Activated naive CD4-positive, alpha-beta T cell treated with anti-CD3 and anti-CD28 coated beads, Interleukin-2, amount 50 U/mL, for 72 hours (primary cell): ENCODE measurements around the gene UBR3. TPM values are rescaled to one million over a fixed set of nuclear protein-coding genes. Genes with fewer than 3 reads are reported as not detected.
A peak's percentile ranks its signal among the peaks of the same experiment; 100 is the strongest.

Experiments used
- ATAC-seq, 2 donors: fragments of 150-1000 bp; cut with Tn5 transposase; 2 replicates each; pipeline ENCODE4 v1.10.0; 2021; ENCODE audit warnings: mild to moderate bottlenecking in 2 of 2, moderate library complexity in 2 of 2
- DNase-seq, 2 donors: peaks; one replicate each; pipeline ENCODE4 v3.0.0; 2021 to 2022; ENCODE audit warnings: low spot score in 2 of 2
- H3K27ac Mint-ChIP-seq, 2 donors: one replicate each; pipeline ENCODE4 v1.8.0; 2022; ENCODE audit warnings: mild to moderate bottlenecking in 2 of 2, mixed read lengths in 2 of 2
- H3K36me3 Mint-ChIP-seq, 2 donors: one replicate each; pipeline ENCODE4 v1.8.0; 2022; ENCODE audit warnings: mixed read lengths in 2 of 2
- H3K9me3 Mint-ChIP-seq, 2 donors: one replicate each; pipeline ENCODE4 v1.8.0; 2022; ENCODE audit warnings: mixed read lengths in 2 of 2
- total RNA-seq, 2 donors: library from RNA; stranded (reverse); gene quantifications; one replicate each; pipeline ENCODE4 v1.2.3, GENCODE V29; 2022

UBR3 gene, protein sequence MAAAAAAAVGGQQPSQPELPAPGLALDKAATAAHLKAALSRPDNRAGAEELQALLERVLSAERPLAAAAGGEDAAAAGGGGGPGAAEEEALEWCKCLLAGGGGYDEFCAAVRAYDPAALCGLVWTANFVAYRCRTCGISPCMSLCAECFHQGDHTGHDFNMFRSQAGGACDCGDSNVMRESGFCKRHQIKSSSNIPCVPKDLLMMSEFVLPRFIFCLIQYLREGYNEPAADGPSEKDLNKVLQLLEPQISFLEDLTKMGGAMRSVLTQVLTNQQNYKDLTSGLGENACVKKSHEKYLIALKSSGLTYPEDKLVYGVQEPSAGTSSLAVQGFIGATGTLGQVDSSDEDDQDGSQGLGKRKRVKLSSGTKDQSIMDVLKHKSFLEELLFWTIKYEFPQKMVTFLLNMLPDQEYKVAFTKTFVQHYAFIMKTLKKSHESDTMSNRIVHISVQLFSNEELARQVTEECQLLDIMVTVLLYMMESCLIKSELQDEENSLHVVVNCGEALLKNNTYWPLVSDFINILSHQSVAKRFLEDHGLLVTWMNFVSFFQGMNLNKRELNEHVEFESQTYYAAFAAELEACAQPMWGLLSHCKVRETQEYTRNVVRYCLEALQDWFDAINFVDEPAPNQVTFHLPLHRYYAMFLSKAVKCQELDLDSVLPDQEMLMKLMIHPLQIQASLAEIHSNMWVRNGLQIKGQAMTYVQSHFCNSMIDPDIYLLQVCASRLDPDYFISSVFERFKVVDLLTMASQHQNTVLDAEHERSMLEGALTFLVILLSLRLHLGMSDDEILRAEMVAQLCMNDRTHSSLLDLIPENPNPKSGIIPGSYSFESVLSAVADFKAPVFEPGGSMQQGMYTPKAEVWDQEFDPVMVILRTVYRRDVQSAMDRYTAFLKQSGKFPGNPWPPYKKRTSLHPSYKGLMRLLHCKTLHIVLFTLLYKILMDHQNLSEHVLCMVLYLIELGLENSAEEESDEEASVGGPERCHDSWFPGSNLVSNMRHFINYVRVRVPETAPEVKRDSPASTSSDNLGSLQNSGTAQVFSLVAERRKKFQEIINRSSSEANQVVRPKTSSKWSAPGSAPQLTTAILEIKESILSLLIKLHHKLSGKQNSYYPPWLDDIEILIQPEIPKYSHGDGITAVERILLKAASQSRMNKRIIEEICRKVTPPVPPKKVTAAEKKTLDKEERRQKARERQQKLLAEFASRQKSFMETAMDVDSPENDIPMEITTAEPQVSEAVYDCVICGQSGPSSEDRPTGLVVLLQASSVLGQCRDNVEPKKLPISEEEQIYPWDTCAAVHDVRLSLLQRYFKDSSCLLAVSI (N-terminal part only)
- 10 to 100 TPM; 25.3 to 25.8 TPM for total RNA-seq

- DNase-seq (peak; percentile 92), ATAC-seq (peak; percentile 84 to 88)
- H3K36me3 Mint-ChIP-seq: peaks cover 23 to 25% of the 10 kb centered on the region in 2 donors
- H3K9me3 Mint-ChIP-seq: no peaks in the 10 kb centered on the region
- H3K27ac Mint-ChIP-seq: peak within 1 kb of the TSS; percentile 89 to 92
These were observed at the start of gene UBR3 for GRCh38 chr2:169827272-169828140. Gene UBR3, plus strand, starts transcription at chr2:169827454. Its CDS starts 54 bp downstream, at chr2:169827508.

DNA sequence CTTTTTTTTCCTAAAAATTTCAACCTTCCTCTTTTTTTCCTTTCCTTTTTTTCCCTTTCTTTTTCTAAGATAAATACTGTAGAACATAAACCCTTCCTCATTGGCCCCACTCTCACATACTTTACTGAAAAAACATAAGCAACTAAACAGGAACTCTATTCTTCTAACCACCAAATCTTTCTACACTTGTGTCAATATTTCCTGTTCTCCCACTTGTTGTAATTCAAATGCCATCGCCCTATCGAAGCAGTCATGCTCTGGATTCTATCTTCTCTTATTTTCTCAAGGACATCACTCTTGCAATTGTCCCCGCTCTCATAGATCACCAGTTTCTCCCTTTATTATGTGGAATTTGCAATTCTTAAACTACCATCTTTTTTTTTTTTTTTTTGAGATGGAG is 48.8 kb upstream of the UBR3 start:
- no peaks in the 10 kb centered on the region for H3K9me3 Mint-ChIP-seq
- H3K27ac Mint-ChIP-seq: no peak overlapping the region
- H3K36me3 Mint-ChIP-seq: no peaks in the 10 kb centered on the region
- no peak for DNase-seq
- ATAC-seq: no peak

GRCh38 chr2:169781249-169782013 is 45.8 kb upstream of the UBR3 start:
- H3K9me3 Mint-ChIP-seq: no peaks in the 10 kb centered on the region
- H3K36me3 Mint-ChIP-seq: no peaks in the 10 kb centered on the region
- DNase-seq: no peak
- no peak for ATAC-seq
- no peak overlapping the region for H3K27ac Mint-ChIP-seq

GRCh38 chr2:169782513-169782912 is 44.7 kb upstream of the UBR3 start:
- Mint-ChIP-seq H3K9me3 (no peaks in the 10 kb centered on the region), H3K36me3 (no peaks in the 10 kb centered on the region), H3K27ac (no peak overlapping the region)
- ATAC-seq (no peak), DNase-seq (no peak)

GRCh38 chr2:169790581-169790980 is 36.7 kb upstream of the UBR3 start:
- ATAC-seq (no peak), DNase-seq (no peak)
- Mint-ChIP-seq H3K27ac (no peak overlapping the region), H3K36me3 (no peaks in the 10 kb centered on the region), H3K9me3 (no peaks in the 10 kb centered on the region)

DNA sequence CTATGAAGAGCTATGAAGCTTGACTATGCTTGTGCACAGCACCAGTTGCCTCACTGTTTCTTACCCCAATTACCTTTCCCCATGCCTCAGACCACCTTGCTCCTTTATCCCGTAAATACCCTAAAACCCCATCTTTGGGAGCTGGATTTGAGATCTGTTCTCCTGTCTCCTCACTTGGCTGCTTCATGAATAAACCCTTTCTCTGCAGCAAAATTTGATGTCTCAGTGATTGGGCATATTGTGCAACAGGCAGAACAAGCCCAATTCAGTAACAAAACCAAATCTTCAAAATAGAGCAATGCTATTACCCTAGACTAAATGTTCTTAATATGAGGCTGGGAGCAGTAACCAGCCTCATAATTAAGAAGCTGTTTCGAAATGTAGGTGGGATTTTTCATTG is 32.1 kb upstream of the UBR3 start:
- Mint-ChIP-seq H3K9me3 (no peaks in the 10 kb centered on the region), H3K36me3 (peaks cover 0 to 6% of the 10 kb centered on the region in 2 donors), H3K27ac (no peak overlapping the region)
- ATAC-seq (no peak), DNase-seq (no peak)

DNA sequence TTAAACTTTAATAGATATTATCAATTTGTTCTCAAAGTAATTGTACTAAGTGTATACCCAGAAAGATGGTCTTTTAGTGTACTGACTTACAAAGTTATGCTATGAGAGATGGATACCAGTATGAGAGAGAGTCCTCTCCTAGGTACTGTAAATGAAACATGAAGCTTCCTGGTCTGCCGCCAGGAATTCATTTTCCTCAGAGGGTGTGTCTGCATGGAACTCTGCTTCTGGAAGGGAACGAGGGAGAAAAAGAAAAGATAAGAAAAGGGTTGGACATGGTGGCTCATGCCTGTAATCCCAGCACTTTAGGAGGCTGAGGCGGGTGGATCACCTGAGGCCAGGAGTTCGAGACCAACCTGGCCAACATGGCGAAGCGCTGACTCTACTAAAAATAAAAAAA is 30.8 kb upstream of the UBR3 start:
- DNase-seq (no peak), ATAC-seq (no peak)
- Mint-ChIP-seq H3K27ac (no peak overlapping the region), H3K36me3 (peaks cover 0 to 6% of the 10 kb centered on the region in 2 donors), H3K9me3 (no peaks in the 10 kb centered on the region)

GRCh38 chr2:169797601-169798000 is 29.7 kb upstream of the UBR3 start:
- Mint-ChIP-seq H3K9me3 (no peaks in the 10 kb centered on the region), H3K36me3 (peaks cover 0 to 6% of the 10 kb centered on the region in 2 donors), H3K27ac (peak overlapping the region in 1 of 2 donors; percentile 94)
- DNase-seq: no peak
- ATAC-seq: no peak

DNA sequence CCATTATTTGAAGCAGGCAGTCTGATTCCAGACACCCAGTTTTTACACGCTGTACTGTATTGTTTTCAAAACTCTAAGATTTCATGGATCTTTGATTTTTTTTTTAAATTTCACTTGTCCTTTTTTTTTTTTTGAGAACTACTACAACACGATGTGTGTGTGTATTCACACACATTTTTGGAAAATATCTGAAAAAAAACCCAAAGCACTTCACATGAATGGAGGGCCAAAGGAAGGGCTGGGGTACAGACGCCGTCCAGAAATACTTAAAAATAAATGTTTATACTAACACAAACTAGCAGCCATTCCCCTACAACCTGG is 28.9 kb upstream of the UBR3 start:
- no peak for DNase-seq
- ATAC-seq: no peak
- Mint-ChIP-seq H3K27ac (peak overlapping the region; percentile 44 to 94), H3K36me3 (peaks cover 0 to 6% of the 10 kb centered on the region in 2 donors), H3K9me3 (no peaks in the 10 kb centered on the region)

DNA sequence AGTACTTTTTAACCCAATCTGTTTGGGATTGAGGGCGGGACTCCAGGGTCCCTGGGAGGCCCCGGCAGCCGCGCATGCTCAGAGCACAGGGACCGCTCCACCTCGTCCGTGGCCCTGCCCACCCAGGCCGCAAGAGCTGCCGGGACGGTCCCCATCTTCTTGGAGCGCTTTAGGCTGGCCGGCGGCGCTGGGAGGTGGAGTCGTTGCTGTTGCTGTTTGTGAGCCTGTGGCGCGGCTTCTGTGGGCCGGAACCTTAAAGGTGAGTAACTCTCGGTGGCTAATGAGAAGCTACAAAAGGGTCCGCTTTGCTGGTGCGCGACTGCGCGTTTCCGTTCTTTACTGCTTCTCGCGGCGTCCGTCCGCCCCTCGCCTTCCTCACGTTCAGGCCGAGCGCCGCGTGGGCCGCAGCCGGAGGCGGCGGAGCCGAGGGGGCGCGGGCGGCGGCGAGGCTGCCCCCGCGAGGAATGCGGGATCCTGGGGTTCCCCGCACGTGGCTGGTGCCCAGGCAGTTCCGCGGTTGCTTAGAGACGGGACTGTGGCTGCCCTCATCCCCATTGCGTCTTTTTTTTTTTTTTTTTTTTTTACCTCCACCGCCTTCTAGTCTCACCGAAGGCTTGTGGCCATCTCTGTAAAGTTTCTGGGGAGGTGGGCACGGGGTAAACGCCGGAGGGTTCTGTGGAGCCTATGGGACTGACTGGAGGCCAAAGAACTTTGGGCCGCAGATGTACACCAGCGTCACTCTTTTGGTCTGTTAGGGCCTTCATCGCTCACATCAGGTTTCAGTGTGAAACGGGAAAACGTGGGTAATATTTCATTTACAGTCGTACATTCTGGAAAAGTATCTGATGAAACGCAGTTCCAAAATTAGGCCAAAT is 28.3 kb upstream of the UBR3 start, which contains the start of gene SSB:
Gene SSB (plus strand): TSS at position 154 of the 875 bp plus-strand sequence. CDS start 2,090 bp downstream, outside the sequence.
- peak; percentile 96 to 98 for ATAC-seq
- DNase-seq: peak; percentile 92 to 98
- Mint-ChIP-seq H3K36me3 (peaks cover 0 to 6% of the 10 kb centered on the region in 2 donors), H3K27ac (peak within 1 kb of the TSS; percentile 94 to 96), H3K9me3 (no peaks in the 10 kb centered on the region)

DNA sequence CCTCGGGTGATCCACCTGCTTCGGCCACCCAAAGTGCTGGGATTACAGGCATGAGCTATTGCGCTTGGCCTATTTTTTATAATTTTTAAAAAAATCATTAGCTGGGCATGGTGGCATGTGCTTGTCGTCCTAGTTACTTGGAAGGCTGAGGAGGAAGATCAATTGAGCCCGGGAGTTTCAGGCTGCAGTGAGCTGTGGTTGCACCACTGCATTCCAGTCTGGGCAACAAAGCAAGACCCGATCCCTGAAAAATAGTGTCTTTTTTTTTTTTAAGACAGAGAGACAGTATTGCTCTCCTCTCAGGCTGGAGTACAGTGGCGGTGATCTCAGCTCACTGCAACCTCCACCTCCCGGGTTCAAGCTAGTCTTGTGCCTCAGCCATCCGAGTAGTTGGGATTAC is 23.8 kb upstream of the UBR3 start:
- DNase-seq: no peak
- no peak for ATAC-seq
- Mint-ChIP-seq H3K36me3 (peaks cover 0 to 6% of the 10 kb centered on the region in 2 donors), H3K27ac (no peak overlapping the region), H3K9me3 (no peaks in the 10 kb centered on the region)

DNA sequence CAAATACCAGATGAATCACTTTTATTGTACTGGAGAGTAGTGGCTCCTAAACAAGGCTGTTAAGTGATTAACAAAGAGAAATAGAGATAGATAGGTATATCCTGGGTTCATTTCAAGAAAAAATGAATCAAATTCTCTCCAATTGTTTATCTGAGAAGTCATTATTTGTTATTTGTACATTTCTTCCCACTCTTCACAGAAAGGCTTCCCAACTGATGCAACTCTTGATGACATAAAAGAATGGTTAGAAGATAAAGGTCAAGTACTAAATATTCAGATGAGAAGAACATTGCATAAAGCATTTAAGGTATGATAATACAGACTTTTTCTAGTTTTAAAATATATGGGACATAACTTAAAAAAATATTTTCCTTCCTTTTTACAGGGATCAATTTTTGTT is 20.7 kb upstream of the UBR3 start:
- no peak overlapping the region for H3K27ac Mint-ChIP-seq
- DNase-seq (no peak), ATAC-seq (no peak)
- peaks cover 7 to 16% of the 10 kb centered on the region in 2 donors for H3K36me3 Mint-ChIP-seq
- no peaks in the 10 kb centered on the region for H3K9me3 Mint-ChIP-seq

DNA sequence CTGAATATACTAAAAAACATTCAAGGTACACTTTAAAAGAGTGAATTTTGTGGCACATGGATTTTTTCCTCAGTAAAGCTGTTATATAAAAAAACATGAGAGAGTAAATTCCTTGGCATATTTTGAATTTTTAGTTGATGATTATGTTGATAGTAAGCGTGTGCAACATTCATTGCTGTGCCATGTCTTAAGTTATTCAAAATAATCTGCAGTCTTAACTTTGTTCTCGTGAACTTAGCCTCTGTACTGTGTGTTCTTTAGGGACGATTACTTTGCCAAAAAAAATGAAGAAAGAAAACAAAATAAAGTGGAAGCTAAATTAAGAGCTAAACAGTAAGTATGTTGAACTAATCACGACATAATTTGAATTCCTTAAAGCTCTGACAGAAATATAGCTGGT is 19.0 kb upstream of the UBR3 start:
- Mint-ChIP-seq H3K36me3 (peaks cover 7 to 17% of the 10 kb centered on the region in 2 donors), H3K27ac (no peak overlapping the region)

GRCh38 chr2:169815849-169816248 is 11.4 kb upstream of the UBR3 start:
- Mint-ChIP-seq H3K27ac (no peak overlapping the region), H3K9me3 (peaks cover 0 to 4% of the 10 kb centered on the region in 2 donors), H3K36me3 (peaks cover 27 to 44% of the 10 kb centered on the region in 2 donors)
- DNase-seq: no peak
- ATAC-seq: peak; percentile 63 to 73

More for the DNA sequence above, 19.0 kb upstream of the UBR3 start:
- DNase-seq (no peak), ATAC-seq (no peak)
- no peaks in the 10 kb centered on the region for H3K9me3 Mint-ChIP-seq
